Activated CD4-positive, alpha-beta memory T cell treated with anti-CD3 and anti-CD28 coated beads for 36 hours (primary cell): ENCODE measurements around the gene FZD10. TPM values are rescaled to one million over a fixed set of nuclear protein-coding genes. Genes with fewer than 3 reads are reported as not detected.

Experiments used
- CTCF ChIA-PET: fragments of 350-600 bp; sonication (Branson Sonifier 250); formaldehyde crosslinking; loops from one replicate; lab custom pipeline; 2021; ENCODE audit warnings: antibody characterized with exemption, inconsistent platforms; lab: Charles Lee
- POLR2A ChIA-PET: fragments of 350-600 bp; sonication (Branson Sonifier 250); formaldehyde crosslinking; loops from one replicate; lab custom pipeline; 2021; ENCODE audit warnings: antibody characterized with exemption; lab: Charles Lee
- DNase-seq: peaks from one replicate; pipeline ENCODE4 v3.0.0-alpha.2; 2020
- H3K27ac Mint-ChIP-seq: one replicate; pipeline ENCODE4 v1.8.0; 2021; ENCODE audit warnings: mixed read lengths
- H3K27me3 Mint-ChIP-seq: one replicate; pipeline ENCODE4 v1.8.0; 2021; ENCODE audit warnings: mixed read lengths
- H3K36me3 Mint-ChIP-seq: one replicate; pipeline ENCODE4 v1.8.0; 2021; ENCODE audit warnings: mixed read lengths
- H3K4me1 Mint-ChIP-seq: one replicate; pipeline ENCODE4 v1.8.0; 2021; ENCODE audit warnings: low read depth, mixed read lengths
- H3K4me3 Mint-ChIP-seq: one replicate; pipeline ENCODE4 v1.8.0; 2021; ENCODE audit warnings: mild to moderate bottlenecking, mixed read lengths
- H3K9me3 Mint-ChIP-seq: one replicate; pipeline ENCODE4 v1.8.0; 2021; ENCODE audit warnings: mixed read lengths
- intact Hi-C: fragments of 100-400 bp; cut with micrococcal nuclease; formaldehyde crosslinking; loops from one replicate; pipeline ENCODE4 v1.15.1; 2023
- total RNA-seq, 2 experiments: library from RNA; stranded (reverse); gene quantifications; one replicate each; pipeline ENCODE4 v1.2.3, GENCODE V29; 2021

The FZD10 gene
- total RNA-seq, 2 experiments from 2014 or later, result not detected

DNA sequence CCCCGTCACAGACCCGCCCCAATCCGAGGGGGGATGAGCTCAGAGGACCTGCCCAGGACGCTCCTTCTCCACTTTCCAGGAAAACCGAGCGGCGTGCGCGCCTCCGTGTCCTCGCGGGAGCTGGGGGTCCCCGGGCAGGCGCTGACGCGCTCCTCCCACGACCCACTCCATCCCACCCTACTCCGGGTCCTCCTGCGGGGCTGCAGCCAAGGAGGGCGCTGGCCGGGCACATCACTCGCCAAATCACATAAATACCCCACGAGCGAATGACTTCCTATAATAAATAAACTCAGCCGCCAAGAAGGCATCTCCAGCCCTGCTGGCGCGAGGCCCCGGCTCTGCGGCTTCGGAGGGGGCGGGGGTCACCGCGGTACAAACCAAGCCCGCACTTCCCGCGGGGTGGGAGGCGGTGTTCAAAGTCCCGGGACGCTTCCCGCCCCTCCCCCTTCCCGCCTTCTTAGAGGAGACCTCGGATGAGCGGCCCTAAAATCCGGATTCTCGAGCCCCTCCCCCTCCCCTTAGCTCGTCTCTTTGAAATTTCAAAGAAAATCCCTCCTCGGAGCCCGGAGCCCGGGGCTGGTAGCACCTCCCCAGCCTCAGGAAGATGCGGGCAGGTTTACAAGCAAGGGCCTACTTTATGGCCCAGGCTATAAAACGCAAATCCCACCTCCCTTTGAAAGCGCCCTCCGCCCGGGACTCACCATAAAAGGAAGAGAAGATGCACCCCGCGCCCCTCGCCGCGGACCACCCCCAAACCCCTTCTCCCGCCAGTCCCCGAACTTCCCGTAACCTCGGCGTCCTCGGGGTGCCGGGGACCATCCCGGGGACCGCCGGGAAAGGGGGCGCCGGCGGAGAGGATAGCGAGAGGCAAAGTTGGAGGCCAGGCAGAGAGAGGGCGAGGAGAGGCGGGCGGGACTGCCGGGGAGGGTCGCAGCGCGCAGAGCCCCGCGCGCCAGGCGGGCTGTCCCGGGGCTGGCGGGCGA lies 712 bp upstream of the FZD10 start:
- H3K36me3 Mint-ChIP-seq, result peaks cover 4% of the 10 kb centered on the region
- intact Hi-C loops, result no loop called here
- H3K4me3 Mint-ChIP-seq, result no peak overlapping the region
- no peak overlapping the region for H3K27ac Mint-ChIP-seq
- H3K4me1 Mint-ChIP-seq, result peaks cover 2% of the 10 kb centered on the region
- H3K9me3 Mint-ChIP-seq, result no peaks in the 10 kb centered on the region
- POLR2A ChIA-PET, result no interaction called here
- CTCF ChIA-PET, result no interaction called here
- H3K27me3 Mint-ChIP-seq, result peaks cover 44% of the 10 kb centered on the region
- no peak for DNase-seq

GRCh38 chr12:130162745-130163460 lies 639 bp downstream of the FZD10 start:
- Mint-ChIP-seq H3K27ac (no peak overlapping the region), H3K36me3 (peaks cover 4% of the 10 kb centered on the region), H3K27me3 (peaks cover 35% of the 10 kb centered on the region), H3K4me3 (peak overlapping the region; percentile 51), H3K9me3 (no peaks in the 10 kb centered on the region), H3K4me1 (peaks cover 2% of the 10 kb centered on the region)
- no peak for DNase-seq
- CTCF ChIA-PET, result no interaction called here
- POLR2A ChIA-PET, result no interaction called here
- intact Hi-C loops, result no loop called here

DNA sequence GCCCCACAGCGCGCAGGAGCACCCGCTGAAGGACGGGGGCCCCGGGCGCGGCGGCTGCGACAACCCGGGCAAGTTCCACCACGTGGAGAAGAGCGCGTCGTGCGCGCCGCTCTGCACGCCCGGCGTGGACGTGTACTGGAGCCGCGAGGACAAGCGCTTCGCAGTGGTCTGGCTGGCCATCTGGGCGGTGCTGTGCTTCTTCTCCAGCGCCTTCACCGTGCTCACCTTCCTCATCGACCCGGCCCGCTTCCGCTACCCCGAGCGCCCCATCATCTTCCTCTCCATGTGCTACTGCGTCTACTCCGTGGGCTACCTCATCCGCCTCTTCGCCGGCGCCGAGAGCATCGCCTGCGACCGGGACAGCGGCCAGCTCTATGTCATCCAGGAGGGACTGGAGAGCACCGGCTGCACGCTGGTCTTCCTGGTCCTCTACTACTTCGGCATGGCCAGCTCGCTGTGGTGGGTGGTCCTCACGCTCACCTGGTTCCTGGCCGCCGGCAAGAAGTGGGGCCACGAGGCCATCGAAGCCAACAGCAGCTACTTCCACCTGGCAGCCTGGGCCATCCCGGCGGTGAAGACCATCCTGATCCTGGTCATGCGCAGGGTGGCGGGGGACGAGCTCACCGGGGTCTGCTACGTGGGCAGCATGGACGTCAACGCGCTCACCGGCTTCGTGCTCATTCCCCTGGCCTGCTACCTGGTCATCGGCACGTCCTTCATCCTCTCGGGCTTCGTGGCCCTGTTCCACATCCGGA lies 1.4 kb downstream of the FZD10 start:
- peaks cover 33% of the 10 kb centered on the region for H3K27me3 Mint-ChIP-seq
- ChIA-PET CTCF (no interaction called here), POLR2A (no interaction called here)
- H3K27ac Mint-ChIP-seq, result no peak overlapping the region
- no peak for DNase-seq
- no peaks in the 10 kb centered on the region for H3K9me3 Mint-ChIP-seq
- intact Hi-C loops, result no loop called here
- H3K4me1 Mint-ChIP-seq, result peaks cover 2% of the 10 kb centered on the region
- peak overlapping the region; percentile 24 for H3K4me3 Mint-ChIP-seq
- peaks cover 4% of the 10 kb centered on the region for H3K36me3 Mint-ChIP-seq

DNA sequence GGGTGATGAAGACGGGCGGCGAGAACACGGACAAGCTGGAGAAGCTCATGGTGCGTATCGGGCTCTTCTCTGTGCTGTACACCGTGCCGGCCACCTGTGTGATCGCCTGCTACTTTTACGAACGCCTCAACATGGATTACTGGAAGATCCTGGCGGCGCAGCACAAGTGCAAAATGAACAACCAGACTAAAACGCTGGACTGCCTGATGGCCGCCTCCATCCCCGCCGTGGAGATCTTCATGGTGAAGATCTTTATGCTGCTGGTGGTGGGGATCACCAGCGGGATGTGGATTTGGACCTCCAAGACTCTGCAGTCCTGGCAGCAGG lies 1.9 kb downstream of the FZD10 start:
- Mint-ChIP-seq H3K36me3 (peaks cover 4% of the 10 kb centered on the region), H3K27me3 (peaks cover 36% of the 10 kb centered on the region), H3K4me3 (no peak overlapping the region), H3K9me3 (no peaks in the 10 kb centered on the region), H3K4me1 (peaks cover 2% of the 10 kb centered on the region), H3K27ac (no peak overlapping the region)
- CTCF ChIA-PET, result no interaction called here
- DNase-seq, result no peak
- POLR2A ChIA-PET, result no interaction called here
- intact Hi-C loops, result no loop called here

- CTCF ChIA-PET, result no interaction called here
- POLR2A ChIA-PET, result no interaction called here
- no peak overlapping the region for H3K4me3 Mint-ChIP-seq
- H3K9me3 Mint-ChIP-seq, result no peaks in the 10 kb centered on the region
- peaks cover 4% of the 10 kb centered on the region for H3K36me3 Mint-ChIP-seq
- intact Hi-C loops, result no loop called here
- no peak for DNase-seq
- H3K4me1 Mint-ChIP-seq, result peaks cover 2% of the 10 kb centered on the region
- peaks cover 37% of the 10 kb centered on the region for H3K27me3 Mint-ChIP-seq
- H3K27ac Mint-ChIP-seq, result no peak overlapping the region
Observed at GRCh38 chr12:130164936-130165335, 2.7 kb downstream of the FZD10 start.

- H3K36me3 Mint-ChIP-seq, result peaks cover 4% of the 10 kb centered on the region
- H3K4me1 Mint-ChIP-seq, result peaks cover 2% of the 10 kb centered on the region
- no peaks in the 10 kb centered on the region for H3K9me3 Mint-ChIP-seq
- no peak overlapping the region for H3K27ac Mint-ChIP-seq
- H3K27me3 Mint-ChIP-seq, result peaks cover 33% of the 10 kb centered on the region
- ChIA-PET POLR2A (no interaction called here), CTCF (no interaction called here)
- intact Hi-C loops, result no loop called here
- H3K4me3 Mint-ChIP-seq, result no peak overlapping the region
- no peak for DNase-seq
Observed at GRCh38 chr12:130166306-130166705, 4.0 kb downstream of the FZD10 start.

GRCh38 chr12:130167537-130167936 lies 5.3 kb downstream of the FZD10 start:
- CTCF ChIA-PET, result interaction anchor here (0.6 kb wide), 1 partner anchor 583 kb away, joined by 3 read pairs; no protein-coding TSS in a partner anchor

GRCh38 chr12:130169256-130169655 lies 7.0 kb downstream of the FZD10 start:
- Mint-ChIP-seq H3K9me3 (no peaks in the 10 kb centered on the region), H3K36me3 (no peaks in the 10 kb centered on the region)

More at GRCh38 chr12:130167537-130167936, 5.3 kb downstream of the FZD10 start:
- peaks cover 34% of the 10 kb centered on the region for H3K27me3 Mint-ChIP-seq
- no peaks in the 10 kb centered on the region for H3K9me3 Mint-ChIP-seq
- H3K4me3 Mint-ChIP-seq, result no peak overlapping the region
- peaks cover 4% of the 10 kb centered on the region for H3K36me3 Mint-ChIP-seq
- DNase-seq, result no peak
- POLR2A ChIA-PET, result no interaction called here
- peaks cover 2% of the 10 kb centered on the region for H3K4me1 Mint-ChIP-seq
- H3K27ac Mint-ChIP-seq, result no peak overlapping the region
- intact Hi-C loops, result no loop called here

GRCh38 chr12:130169924-130170323 lies 7.7 kb downstream of the FZD10 start:
- DNase-seq, result no peak
- Mint-ChIP-seq H3K27ac (no peak overlapping the region), H3K36me3 (no peaks in the 10 kb centered on the region), H3K9me3 (no peaks in the 10 kb centered on the region), H3K4me1 (no peaks in the 10 kb centered on the region), H3K27me3 (peaks cover 20% of the 10 kb centered on the region), H3K4me3 (no peak overlapping the region)
- ChIA-PET POLR2A (no interaction called here), CTCF (no interaction called here)
- intact Hi-C loops, result no loop called here

More at GRCh38 chr12:130169256-130169655, 7.0 kb downstream of the FZD10 start:
- no peak overlapping the region for H3K27ac Mint-ChIP-seq
- H3K4me1 Mint-ChIP-seq, result no peaks in the 10 kb centered on the region
- DNase-seq, result no peak
- CTCF ChIA-PET, result no interaction called here
- intact Hi-C loops, result no loop called here
- POLR2A ChIA-PET, result no interaction called here
- H3K4me3 Mint-ChIP-seq, result no peak overlapping the region
- peaks cover 22% of the 10 kb centered on the region for H3K27me3 Mint-ChIP-seq

DNA sequence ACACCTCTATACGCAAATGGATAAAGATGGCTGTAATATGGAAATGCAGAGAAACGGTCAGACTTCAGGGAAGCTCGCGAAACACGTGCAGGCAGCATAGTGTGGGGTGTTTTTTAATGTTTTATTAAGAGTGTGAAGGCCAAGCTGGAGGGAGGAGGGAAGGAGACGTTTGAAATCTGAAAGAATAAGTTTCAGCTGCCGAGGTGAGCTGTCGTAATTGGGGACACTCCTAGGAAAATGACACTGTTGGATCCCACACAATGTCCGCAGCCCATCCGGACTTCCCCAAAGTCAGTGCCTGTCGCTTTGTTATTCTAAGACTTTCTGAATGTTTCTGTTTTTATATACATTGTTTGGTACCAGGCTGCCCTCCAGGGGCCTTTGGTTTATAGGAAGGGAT lies 8.3 kb downstream of the FZD10 start:
- H3K27ac Mint-ChIP-seq, result no peak overlapping the region
- H3K4me1 Mint-ChIP-seq, result no peaks in the 10 kb centered on the region

DNA sequence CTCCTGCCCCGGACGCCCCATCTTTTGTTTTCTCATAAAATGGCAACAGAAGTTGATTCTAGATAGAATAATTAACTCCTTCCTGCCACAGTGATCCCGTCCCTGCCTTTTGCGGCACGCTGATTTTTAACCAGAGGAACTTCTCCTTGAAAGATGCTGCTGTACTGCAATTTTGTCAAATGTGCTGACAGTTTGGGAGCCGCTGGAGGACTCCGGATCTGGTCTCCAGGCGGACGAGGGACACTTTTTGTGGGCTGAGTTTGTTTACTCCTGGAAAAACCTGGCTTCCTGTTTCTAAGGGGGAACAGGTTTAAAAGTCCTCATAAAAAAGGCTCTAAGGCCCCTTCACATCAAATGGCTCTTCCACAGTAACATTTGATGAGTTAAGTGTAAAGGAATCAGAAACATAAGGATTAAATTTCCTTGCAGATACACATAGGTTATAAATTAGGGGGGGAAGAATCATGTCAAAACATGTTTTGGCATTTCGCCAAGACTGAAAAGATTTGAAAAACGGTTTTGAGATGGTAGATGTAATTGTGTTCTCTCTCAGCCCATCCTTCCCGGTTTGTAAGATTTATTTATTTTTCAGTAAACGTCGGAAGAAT lies 15.5 kb downstream of the FZD10 start:
- Mint-ChIP-seq H3K27me3 (peaks cover 9% of the 10 kb centered on the region), H3K9me3 (peaks cover 13% of the 10 kb centered on the region), H3K4me1 (no peaks in the 10 kb centered on the region), H3K27ac (no peak overlapping the region), H3K4me3 (no peak overlapping the region), H3K36me3 (no peaks in the 10 kb centered on the region)
- ChIA-PET CTCF (no interaction called here), POLR2A (no interaction called here)
- DNase-seq, result no peak
- intact Hi-C loops, result no loop called here

More for the DNA sequence above, 8.3 kb downstream of the FZD10 start:
- ChIA-PET CTCF (no interaction called here), POLR2A (no interaction called here)
- no peaks in the 10 kb centered on the region for H3K36me3 Mint-ChIP-seq
- H3K27me3 Mint-ChIP-seq, result peaks cover 19% of the 10 kb centered on the region
- intact Hi-C loops, result no loop called here
- H3K9me3 Mint-ChIP-seq, result no peaks in the 10 kb centered on the region
- no peak for DNase-seq
- no peak overlapping the region for H3K4me3 Mint-ChIP-seq

DNA sequence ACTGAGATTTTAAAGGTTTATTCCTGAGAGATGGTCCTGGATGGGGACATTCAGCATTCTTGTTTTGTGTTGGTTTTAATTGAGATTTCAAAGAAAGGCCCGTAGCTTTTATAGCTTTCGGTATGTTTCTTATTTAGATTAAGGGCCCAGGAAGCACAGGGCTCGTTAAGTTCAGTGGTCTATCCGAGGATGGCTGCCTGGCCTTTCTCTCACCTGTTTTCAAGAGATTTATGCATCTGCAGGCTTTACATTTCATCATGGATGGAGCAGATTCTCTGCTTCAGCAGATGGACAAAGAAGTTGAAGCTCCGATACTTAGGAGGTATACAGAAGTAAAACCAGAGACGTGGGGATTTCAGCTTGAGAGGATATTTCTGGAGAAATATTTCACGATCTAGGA lies 16.0 kb downstream of the FZD10 start:
- Mint-ChIP-seq H3K9me3 (peaks cover 13% of the 10 kb centered on the region), H3K4me1 (no peaks in the 10 kb centered on the region), H3K27ac (no peak overlapping the region), H3K36me3 (no peaks in the 10 kb centered on the region), H3K4me3 (no peak overlapping the region), H3K27me3 (peaks cover 9% of the 10 kb centered on the region)
- ChIA-PET CTCF (no interaction called here), POLR2A (no interaction called here)
- DNase-seq, result no peak
- intact Hi-C loops, result no loop called here
